ENCODE measurements around the gene DIS3L2. TPM values are rescaled to one million over a fixed set of nuclear protein-coding genes. Genes with fewer than 3 reads are reported as not detected.
"Not testable (repeated sequence)": the region's sequence is repeated elsewhere in the genome, so short reads cannot be mapped to it uniquely, and the experiment has no call there.

Gene DIS3L2
- total and polyA plus RNA-seq, 2 experiments from 2014 or later, result 15.2 to 25.3 TPM

GRCh38 chr2:232176587-232176986 is 215.1 kb downstream of the DIS3L2 start:
- not testable (repeated sequence) for DNase-seq (ENCODE audit: low spot score); H3F3A ChIP-seq (replicated peaks; ENCODE audit: low read depth); H3K27ac ChIP-seq (ENCODE audit: low read depth); H3K79me2 ChIP-seq (replicated peaks; ENCODE audit: insufficient read depth); H3K4me1 Mint-ChIP-seq; H3K36me3 Mint-ChIP-seq (ENCODE audit: low read depth); ATAC-seq; H3K27me3 ChIP-seq (ENCODE audit: insufficient read depth); H3K4me1 ChIP-seq (ENCODE audit: insufficient read depth); H3K9me3 Mint-ChIP-seq; H2AFZ ChIP-seq; H3K4me3 Mint-ChIP-seq; H3K36me3 ChIP-seq (ENCODE audit: insufficient read depth); H3K9me2 ChIP-seq (ENCODE audit: insufficient read depth); H4K20me1 ChIP-seq (replicated peaks; ENCODE audit: insufficient read depth); H3K27ac Mint-ChIP-seq; H3K4me2 ChIP-seq; H3K27me3 Mint-ChIP-seq (ENCODE audit: insufficient read depth, low read depth, poor library complexity); H3K4me3 ChIP-seq

GRCh38 chr2:232183279-232183678 is 221.8 kb downstream of the DIS3L2 start:
- Mint-ChIP-seq H3K27ac (no peak overlapping the region), H3K4me3 (no peak overlapping the region)
- H3K79me2 ChIP-seq (replicated peaks; ENCODE audit: insufficient read depth), result no peaks in the 10 kb centered on the region

More at GRCh38 chr2:232183279-232183678, 221.8 kb downstream of the DIS3L2 start:
- H3K27me3 Mint-ChIP-seq (ENCODE audit: insufficient read depth, low read depth, poor library complexity), result no peaks in the 10 kb centered on the region
- Histone ChIP-seq H3K9me2 (ENCODE audit: insufficient read depth) (no peaks in the 10 kb centered on the region), H3K36me3 (ENCODE audit: insufficient read depth) (no peaks in the 10 kb centered on the region), H2AFZ (no peak overlapping the region), H3K4me3 (no peak overlapping the region), H4K20me1 (replicated peaks; ENCODE audit: insufficient read depth) (no peaks in the 10 kb centered on the region), H3F3A (replicated peaks; ENCODE audit: low read depth) (no peaks in the 10 kb centered on the region), H3K4me1 (ENCODE audit: insufficient read depth) (no peaks in the 10 kb centered on the region), H3K27me3 (ENCODE audit: insufficient read depth) (no peaks in the 10 kb centered on the region), H3K4me2 (no peak overlapping the region), H3K27ac (ENCODE audit: low read depth) (no peak overlapping the region)
- no peak for ATAC-seq
- TF ChIP-seq EZH2 (IDR thresholded peaks at IDR 0.05; ENCODE audit: low read depth, unreplicated experiment), result no peak
- TF ChIP-seq ZNF331 (CRISPR knock-in tag; IDR thresholded peaks at IDR 0.05; ENCODE audit: low read depth), result no peak
- no peak for TF ChIP-seq JUNB (IDR thresholded peaks at IDR 0.05; ENCODE audit: unreplicated experiment)
- TF ChIP-seq CREB1 (CRISPR knock-in tag; IDR thresholded peaks at IDR 0.05; ENCODE audit: low read depth), result no peak
- no peak for TF ChIP-seq ZNF462 (CRISPR knock-in tag; IDR thresholded peaks at IDR 0.05)
- peaks cover 7% of the 10 kb centered on the region; the same call in 2 of the 3 replicates for H3K36me3 Mint-ChIP-seq (ENCODE audit: low read depth)
- DNase-seq (ENCODE audit: low spot score), result no peak
- 0 out of 3 replicates have a peak, but pooled peaks cover 2% of the 10 kb centered on the region for H3K4me1 Mint-ChIP-seq
- H3K9me3 Mint-ChIP-seq, result no peaks in the 10 kb centered on the region; the same call in 2 of the 3 replicates
